Measurements from ENCODE around the gene TSEN54.

Gene TSEN54

GRCh38 chr17:75552425-75553294, 36.3 kb downstream of the TSEN54 start:
- TF ChIP-seq, protein P1, sequence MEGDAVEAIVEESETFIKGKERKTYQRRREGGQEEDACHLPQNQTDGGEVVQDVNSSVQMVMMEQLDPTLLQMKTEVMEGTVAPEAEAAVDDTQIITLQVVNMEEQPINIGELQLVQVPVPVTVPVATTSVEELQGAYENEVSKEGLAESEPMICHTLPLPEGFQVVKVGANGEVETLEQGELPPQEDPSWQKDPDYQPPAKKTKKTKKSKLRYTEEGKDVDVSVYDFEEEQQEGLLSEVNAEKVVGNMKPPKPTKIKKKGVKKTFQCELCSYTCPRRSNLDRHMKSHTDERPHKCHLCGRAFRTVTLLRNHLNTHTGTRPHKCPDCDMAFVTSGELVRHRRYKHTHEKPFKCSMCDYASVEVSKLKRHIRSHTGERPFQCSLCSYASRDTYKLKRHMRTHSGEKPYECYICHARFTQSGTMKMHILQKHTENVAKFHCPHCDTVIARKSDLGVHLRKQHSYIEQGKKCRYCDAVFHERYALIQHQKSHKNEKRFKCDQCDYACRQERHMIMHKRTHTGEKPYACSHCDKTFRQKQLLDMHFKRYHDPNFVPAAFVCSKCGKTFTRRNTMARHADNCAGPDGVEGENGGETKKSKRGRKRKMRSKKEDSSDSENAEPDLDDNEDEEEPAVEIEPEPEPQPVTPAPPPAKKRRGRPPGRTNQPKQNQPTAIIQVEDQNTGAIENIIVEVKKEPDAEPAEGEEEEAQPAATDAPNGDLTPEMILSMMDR (IDR thresholded peaks at IDR 0.05; ENCODE audit: borderline replicate concordance, insufficient read depth, low read depth, low read length) = no peak
- no peak overlapping the region for H3K4me3 ChIP-seq (ENCODE audit: low read depth, low read length)

DNA sequence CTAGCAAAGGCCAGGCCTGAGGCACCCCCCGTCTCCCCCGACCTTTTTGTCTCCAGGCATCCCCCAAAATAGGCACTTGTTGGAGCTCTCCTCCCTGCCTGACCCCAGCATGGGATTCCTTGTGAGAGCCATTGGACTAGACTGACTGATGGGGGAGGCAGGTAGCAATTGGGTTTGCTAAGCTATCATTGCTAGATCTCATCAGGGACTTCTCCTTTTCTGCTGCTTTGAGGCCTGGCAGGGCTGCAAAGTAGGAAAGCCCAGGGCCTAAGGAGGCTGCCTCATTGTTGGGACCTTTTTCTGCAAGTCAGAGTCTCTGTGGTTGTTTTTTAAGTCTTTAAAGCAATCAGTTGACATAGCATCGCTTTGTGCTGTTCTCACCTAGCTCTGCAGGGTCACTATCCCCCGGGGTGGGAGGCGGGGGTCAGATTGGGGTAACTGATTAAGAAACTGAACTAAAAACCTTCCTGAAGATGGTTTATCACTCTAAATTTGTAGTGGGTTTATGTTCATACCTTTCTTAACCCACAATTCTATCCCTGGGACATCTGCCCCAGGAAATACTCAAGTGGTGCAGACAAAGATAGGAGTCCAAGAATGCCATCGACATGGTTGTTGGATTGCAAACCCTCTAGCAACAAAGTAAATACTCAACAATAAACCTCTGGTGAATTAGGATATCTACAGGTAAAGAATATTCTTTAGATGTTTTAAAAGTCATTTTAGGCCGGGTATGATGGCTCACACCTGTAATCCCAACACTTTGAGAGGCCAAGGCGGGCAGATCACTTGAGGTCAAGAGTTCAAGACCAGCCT, 37.2 kb downstream of the TSEN54 start:
- TF ChIP-seq, protein P1 (IDR thresholded peaks at IDR 0.05; ENCODE audit: borderline replicate concordance, insufficient read depth, low read depth, low read length) = no peak
- no peak overlapping the region for H3K4me3 ChIP-seq (ENCODE audit: low read depth, low read length)

GRCh38 chr17:75555679-75556153, 39.4 kb downstream of the TSEN54 start:
- no peak overlapping the region for H3K4me3 ChIP-seq (ENCODE audit: low read depth, low read length)
- TF ChIP-seq, protein P1 (IDR thresholded peaks at IDR 0.05; ENCODE audit: borderline replicate concordance, insufficient read depth, low read depth, low read length) = no peak

DNA sequence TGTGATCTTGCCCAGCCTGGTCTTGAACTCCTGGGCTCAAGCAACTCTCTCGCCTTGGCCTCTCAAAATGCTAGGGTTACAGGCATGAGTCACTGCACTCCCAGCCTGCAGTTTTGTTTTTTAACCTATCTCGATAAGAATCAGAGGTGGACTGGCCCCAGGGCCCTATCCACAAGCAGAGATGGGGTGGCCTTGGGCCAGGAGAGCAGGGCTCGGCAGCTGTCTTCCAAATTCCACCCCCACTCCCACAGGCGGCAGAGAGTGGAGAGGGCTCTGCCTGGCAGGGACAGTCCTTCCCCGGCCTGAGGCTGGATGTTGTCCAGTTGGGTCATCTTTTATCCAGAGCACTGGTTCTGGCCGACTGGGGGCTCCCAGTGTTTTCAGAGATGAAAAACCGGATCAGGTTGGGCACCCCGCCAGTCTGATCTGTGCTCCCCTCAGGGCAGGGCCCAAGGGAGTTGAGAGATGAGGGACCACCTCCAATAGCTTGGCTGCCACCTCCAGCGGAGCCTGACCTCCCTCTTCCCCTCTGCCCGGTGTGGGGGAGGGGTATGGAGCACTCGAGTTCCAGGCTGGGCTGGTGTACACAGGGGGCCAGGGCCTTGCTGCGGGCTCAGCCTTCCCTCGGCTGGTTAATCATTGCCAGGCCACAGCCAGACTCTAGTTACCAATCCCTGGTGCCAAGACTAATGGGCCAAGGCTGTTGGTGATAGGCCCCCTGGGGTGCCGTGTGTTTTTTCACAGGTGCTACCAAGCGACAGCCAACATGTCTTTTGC, 40.9 kb downstream of the TSEN54 start:
- no peak overlapping the region for H3K4me3 ChIP-seq (ENCODE audit: low read depth, low read length)
- TF ChIP-seq, protein P1 (IDR thresholded peaks at IDR 0.05; ENCODE audit: borderline replicate concordance, insufficient read depth, low read depth, low read length) = no peak

DNA sequence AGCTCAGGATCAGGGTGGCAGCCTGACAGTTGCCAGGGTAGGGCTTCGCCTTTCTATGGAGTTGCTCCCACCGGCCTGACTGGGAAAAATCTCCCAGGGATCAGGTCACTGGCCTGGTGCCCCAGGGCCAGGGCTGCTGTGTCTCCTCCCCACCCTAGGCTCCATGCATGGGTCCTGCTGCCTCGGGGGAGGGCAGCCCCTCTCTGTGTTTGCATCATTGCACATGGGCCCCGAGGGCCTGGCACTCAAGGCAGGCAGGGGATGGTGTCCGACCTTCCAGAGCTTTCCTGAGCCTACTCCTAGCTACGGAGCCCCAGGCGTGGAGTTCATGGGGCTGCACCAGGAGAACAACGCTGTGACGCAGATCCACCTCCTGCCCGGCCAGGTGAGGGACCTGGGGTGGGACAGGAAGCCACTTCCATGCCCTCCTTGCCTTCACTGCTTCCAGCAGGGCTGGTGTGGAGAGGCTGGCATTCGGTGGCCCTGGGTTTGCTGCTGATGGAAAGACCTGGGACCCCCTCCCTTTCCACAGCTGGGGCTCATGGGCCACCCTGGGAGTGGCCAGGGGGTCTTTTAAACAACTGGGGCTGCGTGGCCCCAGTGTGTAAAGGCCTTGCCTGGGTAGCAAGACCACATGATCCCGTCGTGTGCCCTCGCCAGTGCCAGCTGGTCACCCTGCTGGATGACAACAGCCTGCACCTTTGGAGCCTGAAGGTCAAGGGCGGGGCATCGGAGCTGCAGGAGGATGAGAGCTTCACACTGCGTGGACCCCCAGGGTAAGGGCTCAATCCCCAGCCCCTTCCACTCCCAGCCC, 41.7 kb downstream of the TSEN54 start:
- TF ChIP-seq, protein P1 (IDR thresholded peaks at IDR 0.05; ENCODE audit: borderline replicate concordance, insufficient read depth, low read depth, low read length) = no peak
- no peak overlapping the region for H3K4me3 ChIP-seq (ENCODE audit: low read depth, low read length)

Data from GM12875 (cell line).